HepG2 (cell line): ENCODE measurements around the gene KCNJ4. TPM values are rescaled to one million over a fixed set of nuclear protein-coding genes. Genes with fewer than 3 reads are reported as not detected.

Experiments
- CBFB ChIP-seq: sonication (generic); formaldehyde crosslinking; IDR thresholded peaks from 2 replicates; pipeline ENCODE4 v1.4.0; 2020; ENCODE audit warnings: missing genetic modification reagents
- CCDC6 ChIP-seq: sonication (generic); formaldehyde crosslinking; IDR thresholded peaks from 2 replicates; pipeline ENCODE4 v1.8.1; 2022; ENCODE audit warnings: mild to moderate bottlenecking, missing genetic modification reagents, moderate library complexity
- ERF ChIP-seq: IDR thresholded peaks from 2 replicates; pipeline ENCODE4 v1.6.1; 2018; ENCODE audit warnings: missing biosample characterization, missing genetic modification reagents
- FOXJ3 ChIP-seq: sonication (generic); formaldehyde crosslinking; IDR thresholded peaks from 2 replicates; pipeline ENCODE4 v1.4.0; 2020; ENCODE audit warnings: missing genetic modification reagents, mild to moderate bottlenecking, borderline replicate concordance
- KLF11 ChIP-seq: IDR thresholded peaks from 2 replicates; pipeline ENCODE4 v1.6.1; 2016; ENCODE audit warnings: missing compliant biosample characterization
- RXRA ChIP-seq: sonication (generic); formaldehyde crosslinking; IDR thresholded peaks from 2 replicates; pipeline ENCODE4 v1.5.1; 2020; ENCODE audit warnings: missing genetic modification reagents
- ZSCAN12 ChIP-seq: sonication (generic); formaldehyde crosslinking; IDR thresholded peaks from 2 replicates; pipeline ENCODE4 v1.9.0; 2021; ENCODE audit warnings: mild to moderate bottlenecking, missing genetic modification reagents
- polyA plus RNA-seq, 8 experiments: library from polyadenylated mRNA; depleted of rRNA in 3 of 8; stranded (reverse) in 7 of 8; unstranded in 1 of 8; fragments of >200 nt; fragmentation: Illumina TruSeq in 4 of 8; extraction: Trizol in 4 of 8; gene quantifications; 2 replicates each; pipeline versions ENCODE4 v1.2.1 to v1.2.3, GENCODE V29; 2011 to 2016; ENCODE audit warnings: low read depth in 4 of 8, missing spikeins in 1 of 8, mixed read lengths in 1 of 8; ENCODE audit not compliant: insufficient read depth in 1 of 8
- total RNA-seq, 5 experiments: library from RNA; depleted of rRNA; stranded (reverse); fragments of >200 nt; fragmentation: Illumina TruSeq; extraction: Trizol; gene quantifications; 2 replicates each; pipeline ENCODE4 v1.2.3, GENCODE V29; 2016; ENCODE audit warnings: low read depth in 1 of 5
- TF ChIP-seq, protein P1 (sequence below): conservative IDR thresholded peaks from 2 replicates; pipeline ENCODE4 v1.6.1; 2018; ENCODE audit warnings: missing genetic modification reagents
- TF ChIP-seq, protein P2 (sequence below): sonication (generic); formaldehyde crosslinking; IDR thresholded peaks from 2 replicates; pipeline ENCODE4 v1.5.0; 2020; ENCODE audit warnings: mild to moderate bottlenecking, missing genetic modification reagents, borderline replicate concordance
- TF ChIP-seq, protein P3 (sequence below): IDR thresholded peaks from 2 replicates; pipeline ENCODE4 v1.6.1; 2016; ENCODE audit warnings: missing compliant biosample characterization, missing genetic modification reagents, borderline replicate concordance
- TF ChIP-seq, protein P4 (sequence below), 2 experiments: sonication (generic) in 1 of 2; formaldehyde crosslinking in 1 of 2; IDR thresholded peaks; 2 replicates each; pipeline versions ENCODE4 v1.6.1 to v1.9.0; 2014 to 2022; ENCODE audit warnings: antibody characterized with exemption in 1 of 2, borderline replicate concordance in 1 of 2, inconsistent platforms in 1 of 2, low read depth in 1 of 2, missing genetic modification reagents in 1 of 2

Gene KCNJ4
- total and polyA plus RNA-seq, 2 of the 13 experiments (the other 11 are each of a cell fraction or from before 2014, with no cell fraction given), result not detected

DNA sequence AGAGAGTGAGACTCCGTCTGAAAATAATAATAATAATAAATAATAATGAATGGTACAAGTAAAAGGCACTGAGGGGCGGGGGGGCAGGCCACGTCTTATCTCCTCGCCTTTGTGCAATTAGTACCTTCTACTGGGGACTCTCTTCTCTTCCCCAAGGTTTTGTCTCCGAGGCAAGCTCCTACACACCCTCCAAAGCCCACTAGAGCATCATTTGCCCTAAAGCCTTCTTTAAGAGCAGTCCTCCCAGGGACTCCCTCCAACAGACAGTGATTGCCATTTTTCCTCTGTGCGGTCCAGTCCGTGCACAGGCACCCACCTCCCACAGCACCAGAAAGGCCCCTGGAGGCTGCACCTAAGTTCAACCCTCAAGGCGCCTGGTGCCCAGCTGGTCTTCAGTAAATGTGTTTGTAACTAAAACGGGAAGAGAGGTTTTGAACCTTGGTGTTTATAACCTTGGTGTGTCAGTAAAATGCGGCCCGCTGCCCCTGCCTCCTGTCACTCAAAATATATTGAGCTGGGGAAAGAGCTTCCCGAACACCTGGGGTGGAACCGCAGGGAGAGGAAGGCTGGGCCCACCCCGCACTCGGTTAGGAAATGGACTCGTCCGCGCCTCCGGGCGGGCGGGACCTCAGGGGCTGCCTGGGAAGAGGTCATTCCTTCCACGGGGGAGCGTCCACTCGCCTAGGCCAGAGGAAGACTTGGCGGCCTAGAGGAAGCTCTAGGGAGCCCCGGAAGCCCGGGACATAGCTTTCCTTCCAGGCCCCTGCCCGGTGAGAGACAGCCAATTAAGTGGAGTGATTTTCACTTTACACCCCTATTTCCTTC is 8.2 kb upstream of the KCNJ4 start (continued):
- TF ChIP-seq, protein P1, sequence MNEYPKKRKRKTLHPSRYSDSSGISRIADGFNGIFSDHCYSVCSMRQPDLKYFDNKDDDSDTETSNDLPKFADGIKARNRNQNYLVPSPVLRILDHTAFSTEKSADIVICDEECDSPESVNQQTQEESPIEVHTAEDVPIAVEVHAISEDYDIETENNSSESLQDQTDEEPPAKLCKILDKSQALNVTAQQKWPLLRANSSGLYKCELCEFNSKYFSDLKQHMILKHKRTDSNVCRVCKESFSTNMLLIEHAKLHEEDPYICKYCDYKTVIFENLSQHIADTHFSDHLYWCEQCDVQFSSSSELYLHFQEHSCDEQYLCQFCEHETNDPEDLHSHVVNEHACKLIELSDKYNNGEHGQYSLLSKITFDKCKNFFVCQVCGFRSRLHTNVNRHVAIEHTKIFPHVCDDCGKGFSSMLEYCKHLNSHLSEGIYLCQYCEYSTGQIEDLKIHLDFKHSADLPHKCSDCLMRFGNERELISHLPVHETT (CRISPR knock-in tag), result 0 out of 2 replicates have a peak, but pooled peaks have one; percentile 39
- TF ChIP-seq CBFB (0 out of 2 replicates have a peak, but pooled peaks have one; percentile 67), FOXJ3 (CRISPR knock-in tag) (no peak), ERF (CRISPR knock-in tag) (peak; percentile 49), CCDC6 (CRISPR knock-in tag) (no peak), ZSCAN12 (CRISPR knock-in tag) (no peak), RXRA (peak; percentile 46; the same call in 1 of the 2 replicates), KLF11 (no peak)
- TF ChIP-seq, protein P2, sequence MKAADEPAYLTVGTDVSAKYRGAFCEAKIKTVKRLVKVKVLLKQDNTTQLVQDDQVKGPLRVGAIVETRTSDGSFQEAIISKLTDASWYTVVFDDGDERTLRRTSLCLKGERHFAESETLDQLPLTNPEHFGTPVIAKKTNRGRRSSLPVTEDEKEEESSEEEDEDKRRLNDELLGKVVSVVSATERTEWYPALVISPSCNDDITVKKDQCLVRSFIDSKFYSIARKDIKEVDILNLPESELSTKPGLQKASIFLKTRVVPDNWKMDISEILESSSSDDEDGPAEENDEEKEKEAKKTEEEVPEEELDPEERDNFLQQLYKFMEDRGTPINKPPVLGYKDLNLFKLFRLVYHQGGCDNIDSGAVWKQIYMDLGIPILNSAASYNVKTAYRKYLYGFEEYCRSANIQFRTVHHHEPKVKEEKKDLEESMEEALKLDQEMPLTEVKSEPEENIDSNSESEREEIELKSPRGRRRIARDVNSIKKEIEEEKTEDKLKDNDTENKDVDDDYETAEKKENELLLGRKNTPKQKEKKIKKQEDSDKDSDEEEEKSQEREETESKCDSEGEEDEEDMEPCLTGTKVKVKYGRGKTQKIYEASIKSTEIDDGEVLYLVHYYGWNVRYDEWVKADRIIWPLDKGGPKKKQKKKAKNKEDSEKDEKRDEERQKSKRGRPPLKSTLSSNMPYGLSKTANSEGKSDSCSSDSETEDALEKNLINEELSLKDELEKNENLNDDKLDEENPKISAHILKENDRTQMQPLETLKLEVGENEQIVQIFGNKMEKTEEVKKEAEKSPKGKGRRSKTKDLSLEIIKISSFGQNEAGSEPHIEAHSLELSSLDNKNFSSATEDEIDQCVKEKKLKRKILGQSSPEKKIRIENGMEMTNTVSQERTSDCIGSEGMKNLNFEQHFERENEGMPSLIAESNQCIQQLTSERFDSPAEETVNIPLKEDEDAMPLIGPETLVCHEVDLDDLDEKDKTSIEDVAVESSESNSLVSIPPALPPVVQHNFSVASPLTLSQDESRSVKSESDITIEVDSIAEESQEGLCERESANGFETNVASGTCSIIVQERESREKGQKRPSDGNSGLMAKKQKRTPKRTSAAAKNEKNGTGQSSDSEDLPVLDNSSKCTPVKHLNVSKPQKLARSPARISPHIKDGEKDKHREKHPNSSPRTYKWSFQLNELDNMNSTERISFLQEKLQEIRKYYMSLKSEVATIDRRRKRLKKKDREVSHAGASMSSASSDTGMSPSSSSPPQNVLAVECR, result peak; percentile 52; the same call in 1 of the 2 replicates
- TF ChIP-seq, protein P3, sequence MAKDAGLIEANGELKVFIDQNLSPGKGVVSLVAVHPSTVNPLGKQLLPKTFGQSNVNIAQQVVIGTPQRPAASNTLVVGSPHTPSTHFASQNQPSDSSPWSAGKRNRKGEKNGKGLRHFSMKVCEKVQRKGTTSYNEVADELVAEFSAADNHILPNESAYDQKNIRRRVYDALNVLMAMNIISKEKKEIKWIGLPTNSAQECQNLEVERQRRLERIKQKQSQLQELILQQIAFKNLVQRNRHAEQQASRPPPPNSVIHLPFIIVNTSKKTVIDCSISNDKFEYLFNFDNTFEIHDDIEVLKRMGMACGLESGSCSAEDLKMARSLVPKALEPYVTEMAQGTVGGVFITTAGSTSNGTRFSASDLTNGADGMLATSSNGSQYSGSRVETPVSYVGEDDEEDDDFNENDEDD (CRISPR knock-in tag), result peak; percentile 60; the same call in 1 of the 2 replicates
- TF ChIP-seq, protein P4, sequence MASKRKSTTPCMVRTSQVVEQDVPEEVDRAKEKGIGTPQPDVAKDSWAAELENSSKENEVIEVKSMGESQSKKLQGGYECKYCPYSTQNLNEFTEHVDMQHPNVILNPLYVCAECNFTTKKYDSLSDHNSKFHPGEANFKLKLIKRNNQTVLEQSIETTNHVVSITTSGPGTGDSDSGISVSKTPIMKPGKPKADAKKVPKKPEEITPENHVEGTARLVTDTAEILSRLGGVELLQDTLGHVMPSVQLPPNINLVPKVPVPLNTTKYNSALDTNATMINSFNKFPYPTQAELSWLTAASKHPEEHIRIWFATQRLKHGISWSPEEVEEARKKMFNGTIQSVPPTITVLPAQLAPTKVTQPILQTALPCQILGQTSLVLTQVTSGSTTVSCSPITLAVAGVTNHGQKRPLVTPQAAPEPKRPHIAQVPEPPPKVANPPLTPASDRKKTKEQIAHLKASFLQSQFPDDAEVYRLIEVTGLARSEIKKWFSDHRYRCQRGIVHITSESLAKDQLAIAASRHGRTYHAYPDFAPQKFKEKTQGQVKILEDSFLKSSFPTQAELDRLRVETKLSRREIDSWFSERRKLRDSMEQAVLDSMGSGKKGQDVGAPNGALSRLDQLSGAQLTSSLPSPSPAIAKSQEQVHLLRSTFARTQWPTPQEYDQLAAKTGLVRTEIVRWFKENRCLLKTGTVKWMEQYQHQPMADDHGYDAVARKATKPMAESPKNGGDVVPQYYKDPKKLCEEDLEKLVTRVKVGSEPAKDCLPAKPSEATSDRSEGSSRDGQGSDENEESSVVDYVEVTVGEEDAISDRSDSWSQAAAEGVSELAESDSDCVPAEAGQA (IDR thresholded peaks at IDR 0.05; ENCODE audit: low read depth), result 0 out of 2 replicates have a peak, but pooled peaks have one; percentile 45
- TF ChIP-seq, protein P4 (CRISPR knock-in tag; IDR thresholded peaks at IDR 0.05; ENCODE audit: borderline replicate concordance), result no peak
